ENCODE results near the gene EDAR. TPM values are rescaled to one million over a fixed set of nuclear protein-coding genes. Genes with fewer than 3 reads are reported as not detected.
A peak's percentile ranks its signal among the peaks of the same experiment; 100 is the strongest.

The EDAR gene
- total RNA-seq, 1 donor from 2014 or later: 1.0 TPM

- DNase-seq (ENCODE audit: low read depth): no peak
- no peak overlapping the region for H3K4me3 ChIP-seq (ENCODE audit: low read depth, low read length)
- TF ChIP-seq, protein P1, sequence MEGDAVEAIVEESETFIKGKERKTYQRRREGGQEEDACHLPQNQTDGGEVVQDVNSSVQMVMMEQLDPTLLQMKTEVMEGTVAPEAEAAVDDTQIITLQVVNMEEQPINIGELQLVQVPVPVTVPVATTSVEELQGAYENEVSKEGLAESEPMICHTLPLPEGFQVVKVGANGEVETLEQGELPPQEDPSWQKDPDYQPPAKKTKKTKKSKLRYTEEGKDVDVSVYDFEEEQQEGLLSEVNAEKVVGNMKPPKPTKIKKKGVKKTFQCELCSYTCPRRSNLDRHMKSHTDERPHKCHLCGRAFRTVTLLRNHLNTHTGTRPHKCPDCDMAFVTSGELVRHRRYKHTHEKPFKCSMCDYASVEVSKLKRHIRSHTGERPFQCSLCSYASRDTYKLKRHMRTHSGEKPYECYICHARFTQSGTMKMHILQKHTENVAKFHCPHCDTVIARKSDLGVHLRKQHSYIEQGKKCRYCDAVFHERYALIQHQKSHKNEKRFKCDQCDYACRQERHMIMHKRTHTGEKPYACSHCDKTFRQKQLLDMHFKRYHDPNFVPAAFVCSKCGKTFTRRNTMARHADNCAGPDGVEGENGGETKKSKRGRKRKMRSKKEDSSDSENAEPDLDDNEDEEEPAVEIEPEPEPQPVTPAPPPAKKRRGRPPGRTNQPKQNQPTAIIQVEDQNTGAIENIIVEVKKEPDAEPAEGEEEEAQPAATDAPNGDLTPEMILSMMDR (conservative IDR thresholded peaks at IDR 0.05; ENCODE audit: low read depth, low read length): no peak
Observed at GRCh38 chr2:109001201-109001600, 12.2 kb upstream of the EDAR start.

GRCh38 chr2:109000738-109001137, 11.7 kb upstream of the EDAR start:
- no peak overlapping the region for H3K4me3 ChIP-seq (ENCODE audit: low read depth, low read length)
- DNase-seq (ENCODE audit: low read depth): no peak
- TF ChIP-seq, protein P1 (conservative IDR thresholded peaks at IDR 0.05; ENCODE audit: low read depth, low read length): no peak

- TF ChIP-seq, protein P1 (conservative IDR thresholded peaks at IDR 0.05; ENCODE audit: low read depth, low read length): no peak
- DNase-seq (ENCODE audit: low read depth): no peak
- H3K4me3 ChIP-seq (ENCODE audit: low read depth, low read length): no peak overlapping the region
Observed at GRCh38 chr2:108998911-108999310, 9.9 kb upstream of the EDAR start.

DNA sequence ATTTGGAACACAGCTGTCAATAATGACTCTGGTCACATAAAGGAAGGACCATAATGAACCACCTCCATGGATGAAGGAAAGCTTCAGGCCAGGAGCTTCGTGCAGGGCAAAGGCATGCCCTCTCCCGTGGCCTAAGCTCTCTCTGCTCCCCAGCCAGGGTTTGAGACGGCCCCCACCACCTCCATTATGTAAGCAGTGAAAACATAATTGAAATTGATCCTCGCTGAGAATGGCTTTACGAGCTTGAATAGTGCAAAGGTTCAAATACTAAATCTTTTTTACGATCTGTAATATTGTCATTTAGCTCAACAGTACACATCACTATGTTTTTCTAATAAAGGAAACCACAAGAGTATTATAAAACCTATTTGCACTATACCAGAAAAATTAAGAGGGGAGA, 5.2 kb upstream of the EDAR start:
- no peak for DNase-seq (ENCODE audit: low read depth)
- TF ChIP-seq, protein P1 (conservative IDR thresholded peaks at IDR 0.05; ENCODE audit: low read depth, low read length): no peak
- H3K4me3 ChIP-seq (ENCODE audit: low read depth, low read length): no peak overlapping the region

DNA sequence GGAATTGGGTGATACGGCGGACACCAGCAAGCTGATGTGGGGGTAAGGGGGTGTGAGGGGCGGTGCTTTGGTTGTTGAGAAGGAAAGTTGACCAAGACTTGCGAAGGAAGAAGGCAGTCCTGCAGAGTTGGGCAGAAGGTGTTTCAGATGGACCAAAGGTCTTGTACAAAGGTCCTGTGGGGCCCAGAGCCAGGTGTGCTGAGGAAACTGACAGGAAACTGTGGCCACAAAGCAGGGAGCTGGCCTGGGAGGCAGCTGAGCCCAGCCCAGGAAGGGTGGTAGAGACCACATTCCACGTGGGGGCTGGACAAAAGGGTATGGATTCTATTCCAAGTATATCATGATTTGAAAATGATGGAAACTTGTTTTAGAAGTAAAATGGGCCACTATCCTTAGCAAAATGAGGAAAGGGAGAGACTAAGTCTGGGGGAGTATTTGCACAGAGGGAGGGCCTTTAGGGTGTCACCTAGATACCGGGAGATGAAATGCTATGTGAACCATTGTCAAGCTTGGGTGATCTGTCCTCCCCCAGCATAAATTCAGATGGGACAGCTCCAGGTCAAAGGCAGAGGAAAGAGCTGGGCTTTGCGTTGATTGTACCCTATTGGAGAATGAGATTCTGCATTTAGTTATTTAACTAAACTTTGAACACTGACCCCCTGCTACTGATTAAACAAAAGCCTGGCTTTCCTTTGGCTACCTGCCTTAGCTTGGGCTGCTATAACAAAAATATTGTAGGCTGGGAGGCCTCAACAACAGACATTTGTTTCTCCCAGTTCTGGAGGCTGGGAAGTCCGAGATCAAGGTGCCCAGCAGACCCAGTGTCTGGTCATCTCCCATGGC, 4.3 kb upstream of the EDAR start:
- no peak overlapping the region for H3K4me3 ChIP-seq (ENCODE audit: low read depth, low read length)
- no peak for DNase-seq (ENCODE audit: low read depth)
- TF ChIP-seq, protein P1 (conservative IDR thresholded peaks at IDR 0.05; ENCODE audit: low read depth, low read length): no peak

DNA sequence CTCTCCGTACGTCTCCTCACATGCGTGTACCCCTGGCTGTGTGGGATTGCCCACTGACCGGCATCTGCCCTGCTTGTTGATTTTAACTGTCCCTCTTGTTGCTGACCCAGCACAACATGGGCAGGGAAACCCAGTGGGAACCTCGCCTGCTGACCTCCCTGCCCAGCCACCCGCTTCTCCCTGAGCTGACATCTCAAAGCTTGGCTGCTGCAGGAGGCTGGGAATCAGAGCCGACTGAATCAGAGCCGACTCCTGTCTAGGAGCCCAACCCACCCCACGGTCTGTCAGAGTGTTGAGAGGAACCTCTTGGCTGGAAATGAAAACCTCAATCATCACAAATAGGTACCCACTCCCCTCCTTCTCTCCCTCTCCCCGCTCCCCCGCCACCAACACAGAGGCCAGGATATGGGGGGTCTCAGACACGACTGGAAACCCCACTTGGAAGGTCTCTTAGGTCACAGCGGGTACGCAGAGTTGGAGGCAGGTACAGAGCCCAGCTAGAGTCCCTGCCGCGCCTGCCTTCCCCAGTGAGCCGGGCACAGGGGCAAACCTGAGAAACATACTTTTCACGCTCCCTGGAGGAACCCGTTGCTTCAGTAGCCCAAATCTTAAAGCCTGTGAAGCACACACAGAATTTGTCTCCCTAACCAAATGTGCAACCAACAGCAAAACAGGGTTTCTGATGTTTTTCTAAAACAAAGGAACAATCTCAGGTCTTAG, 784 bp downstream of the EDAR start:
- TF ChIP-seq, protein P1 (conservative IDR thresholded peaks at IDR 0.05; ENCODE audit: low read depth, low read length): no peak
- DNase-seq (ENCODE audit: low read depth): no peak
- peak overlapping the region; percentile 48 for H3K4me3 ChIP-seq (ENCODE audit: low read depth, low read length)

Data from epithelial cell of proximal tubule (primary cell).